ENCODE data around the gene CORO6.

The CORO6 gene

GRCh38 chr17:29648005-29648404 lies 25.3 kb upstream of the CORO6 start:
- TF ChIP-seq SUZ12 (IDR thresholded peaks at IDR 0.05; ENCODE audit: extremely low read depth, insufficient read depth, insufficient read length) = no peak
- DNase-seq (ENCODE audit: low read depth, low spot score) = no peak
- Histone ChIP-seq H3K9me3 (ENCODE audit: insufficient read depth, low read length) (no peaks in the 10 kb centered on the region), H3K9ac (ENCODE audit: insufficient read length, low read depth) (no peak overlapping the region), H3K27me3 (ENCODE audit: insufficient read depth, insufficient read length) (no peaks in the 10 kb centered on the region), H3K36me3 (ENCODE audit: insufficient read depth, insufficient read length, low read length) (peaks cover 8% of the 10 kb centered on the region), H3K4me1 (ENCODE audit: insufficient read depth, insufficient read length) (no peaks in the 10 kb centered on the region), H3K4me3 (ENCODE audit: insufficient read length, low read depth) (no peak overlapping the region)

- no peaks in the 10 kb centered on the region for H3K9me3 ChIP-seq (ENCODE audit: insufficient read depth, low read length)
- no peak for DNase-seq (ENCODE audit: low read depth, low spot score)
- no peak for TF ChIP-seq YY1 (IDR thresholded peaks at IDR 0.05; ENCODE audit: insufficient read depth, insufficient read length)
- TF ChIP-seq ZNF274 (IDR thresholded peaks at IDR 0.05; ENCODE audit: low read depth, low read length) = no peak
- TF ChIP-seq SUZ12 (IDR thresholded peaks at IDR 0.05; ENCODE audit: extremely low read depth, insufficient read depth, insufficient read length) = no peak
- no peaks in the 10 kb centered on the region for H3K27me3 ChIP-seq (ENCODE audit: insufficient read depth, insufficient read length)
- H3K9ac ChIP-seq (ENCODE audit: insufficient read length, low read depth) = no peak overlapping the region
- peaks cover 8% of the 10 kb centered on the region for H3K36me3 ChIP-seq (ENCODE audit: insufficient read depth, insufficient read length, low read length)
- no peak overlapping the region for H3K4me3 ChIP-seq (ENCODE audit: insufficient read length, low read depth)
- peaks cover 2% of the 10 kb centered on the region for H3K4me1 ChIP-seq (ENCODE audit: insufficient read depth, insufficient read length)
Observed at GRCh38 chr17:29645515-29646051, 22.9 kb upstream of the CORO6 start.

DNA sequence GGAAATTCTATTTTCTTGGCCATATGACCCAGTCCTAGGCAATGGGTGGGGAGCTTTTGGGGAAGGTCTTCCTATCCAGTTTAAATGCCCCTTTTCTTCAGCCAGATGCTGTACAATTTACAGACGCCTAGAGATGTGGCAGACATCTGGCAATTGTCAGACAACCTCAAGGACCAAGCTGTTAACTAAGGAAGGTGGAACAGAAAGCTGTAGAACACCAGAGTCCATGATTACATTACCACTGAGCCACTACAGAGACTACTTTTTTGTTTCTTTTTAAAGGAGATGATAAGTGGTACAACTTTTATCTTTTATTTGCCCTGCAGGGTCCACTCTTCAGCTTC lies 21.1 kb upstream of the CORO6 start:
- no peaks in the 10 kb centered on the region for H3K27me3 ChIP-seq (ENCODE audit: insufficient read depth, insufficient read length)
- H3K4me3 ChIP-seq (ENCODE audit: insufficient read length, low read depth) = no peak overlapping the region
- TF ChIP-seq SUZ12 (IDR thresholded peaks at IDR 0.05; ENCODE audit: extremely low read depth, insufficient read depth, insufficient read length) (no peak), ZNF274 (IDR thresholded peaks at IDR 0.05; ENCODE audit: low read depth, low read length) (no peak), YY1 (IDR thresholded peaks at IDR 0.05; ENCODE audit: insufficient read depth, insufficient read length) (no peak)
- no peak for DNase-seq (ENCODE audit: low read depth, low spot score)
- H3K4me1 ChIP-seq (ENCODE audit: insufficient read depth, insufficient read length) = peaks cover 2% of the 10 kb centered on the region
- H3K9ac ChIP-seq (ENCODE audit: insufficient read length, low read depth) = no peak overlapping the region
- H3K36me3 ChIP-seq (ENCODE audit: insufficient read depth, insufficient read length, low read length) = peaks cover 3% of the 10 kb centered on the region
- H3K9me3 ChIP-seq (ENCODE audit: insufficient read depth, low read length) = no peaks in the 10 kb centered on the region

- H3K9me3 ChIP-seq (ENCODE audit: insufficient read depth, low read length) = no peaks in the 10 kb centered on the region
- peaks cover 2% of the 10 kb centered on the region for H3K4me1 ChIP-seq (ENCODE audit: insufficient read depth, insufficient read length)
- no peak for DNase-seq (ENCODE audit: low read depth, low spot score)
- H3K27me3 ChIP-seq (ENCODE audit: insufficient read depth, insufficient read length) = no peaks in the 10 kb centered on the region
- no peak overlapping the region for H3K9ac ChIP-seq (ENCODE audit: insufficient read length, low read depth)
- H3K36me3 ChIP-seq (ENCODE audit: insufficient read depth, insufficient read length, low read length) = no peaks in the 10 kb centered on the region
- no peak overlapping the region for H3K4me3 ChIP-seq (ENCODE audit: insufficient read length, low read depth)
- TF ChIP-seq YY1 (IDR thresholded peaks at IDR 0.05; ENCODE audit: insufficient read depth, insufficient read length) = no peak
- no peak for TF ChIP-seq ZNF274 (IDR thresholded peaks at IDR 0.05; ENCODE audit: low read depth, low read length)
- TF ChIP-seq SUZ12 (IDR thresholded peaks at IDR 0.05; ENCODE audit: extremely low read depth, insufficient read depth, insufficient read length) = no peak
Observed at GRCh38 chr17:29642171-29642611, 19.5 kb upstream of the CORO6 start.

GRCh38 chr17:29640981-29641642 lies 18.4 kb upstream of the CORO6 start:
- no peak for DNase-seq (ENCODE audit: low read depth, low spot score)
- Histone ChIP-seq H3K4me1 (ENCODE audit: insufficient read depth, insufficient read length) (peaks cover 2% of the 10 kb centered on the region), H3K9ac (ENCODE audit: insufficient read length, low read depth) (no peak overlapping the region), H3K27me3 (ENCODE audit: insufficient read depth, insufficient read length) (no peaks in the 10 kb centered on the region), H3K4me3 (ENCODE audit: insufficient read length, low read depth) (no peak overlapping the region), H3K36me3 (ENCODE audit: insufficient read depth, insufficient read length, low read length) (peaks cover 5% of the 10 kb centered on the region), H3K9me3 (ENCODE audit: insufficient read depth, low read length) (no peaks in the 10 kb centered on the region)
- TF ChIP-seq ZNF274 (IDR thresholded peaks at IDR 0.05; ENCODE audit: low read depth, low read length) = no peak
- TF ChIP-seq SUZ12 (IDR thresholded peaks at IDR 0.05; ENCODE audit: extremely low read depth, insufficient read depth, insufficient read length) = no peak
- TF ChIP-seq YY1 (IDR thresholded peaks at IDR 0.05; ENCODE audit: insufficient read depth, insufficient read length) = no peak

DNA sequence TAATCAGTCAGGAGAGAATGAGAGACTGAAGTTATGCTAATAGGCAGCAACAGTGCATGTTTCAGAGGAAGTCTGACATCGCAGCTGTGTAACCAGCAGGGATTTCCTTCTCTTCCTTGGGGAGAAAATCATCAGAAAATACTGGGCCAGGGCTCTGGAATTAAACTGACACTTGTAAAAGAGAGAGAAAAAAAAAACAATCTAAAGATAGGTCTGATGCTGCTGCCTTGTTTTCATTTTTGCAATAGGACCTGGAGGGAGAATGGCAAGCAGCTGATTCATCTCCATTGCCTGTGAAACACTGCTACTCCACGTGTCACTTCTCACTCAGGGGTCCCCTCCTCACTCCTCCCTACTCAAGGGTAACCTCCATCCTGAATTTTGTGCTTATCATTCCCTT lies 17.7 kb upstream of the CORO6 start:
- Histone ChIP-seq H3K27me3 (ENCODE audit: insufficient read depth, insufficient read length) (no peaks in the 10 kb centered on the region), H3K4me3 (ENCODE audit: insufficient read length, low read depth) (no peak overlapping the region), H3K9ac (ENCODE audit: insufficient read length, low read depth) (no peak overlapping the region), H3K9me3 (ENCODE audit: insufficient read depth, low read length) (no peaks in the 10 kb centered on the region), H3K36me3 (ENCODE audit: insufficient read depth, insufficient read length, low read length) (peaks cover 10% of the 10 kb centered on the region), H3K4me1 (ENCODE audit: insufficient read depth, insufficient read length) (peaks cover 2% of the 10 kb centered on the region)
- TF ChIP-seq ZNF274 (IDR thresholded peaks at IDR 0.05; ENCODE audit: low read depth, low read length) (no peak), SUZ12 (IDR thresholded peaks at IDR 0.05; ENCODE audit: extremely low read depth, insufficient read depth, insufficient read length) (no peak), YY1 (IDR thresholded peaks at IDR 0.05; ENCODE audit: insufficient read depth, insufficient read length) (no peak)
- no peak for DNase-seq (ENCODE audit: low read depth, low spot score)

- H3K4me3 ChIP-seq (ENCODE audit: insufficient read length, low read depth) = no peak overlapping the region
- no peaks in the 10 kb centered on the region for H3K9me3 ChIP-seq (ENCODE audit: insufficient read depth, low read length)
- H3K27me3 ChIP-seq (ENCODE audit: insufficient read depth, insufficient read length) = no peaks in the 10 kb centered on the region
- peak; percentile 48 for DNase-seq (ENCODE audit: low read depth, low spot score)
- TF ChIP-seq SUZ12 (IDR thresholded peaks at IDR 0.05; ENCODE audit: extremely low read depth, insufficient read depth, insufficient read length) (no peak), ZNF274 (IDR thresholded peaks at IDR 0.05; ENCODE audit: low read depth, low read length) (no peak), YY1 (IDR thresholded peaks at IDR 0.05; ENCODE audit: insufficient read depth, insufficient read length) (no peak)
- no peaks in the 10 kb centered on the region for H3K4me1 ChIP-seq (ENCODE audit: insufficient read depth, insufficient read length)
- H3K9ac ChIP-seq (ENCODE audit: insufficient read length, low read depth) = no peak overlapping the region
- H3K36me3 ChIP-seq (ENCODE audit: insufficient read depth, insufficient read length, low read length) = peaks cover 30% of the 10 kb centered on the region
Observed at GRCh38 chr17:29633886-29634285, 11.2 kb upstream of the CORO6 start.

All from NT2/D1 (cell line).